SK-N-SH (cell line): Measurements from ENCODE around the gene LIM2. TPM values are rescaled to one million over a fixed set of nuclear protein-coding genes. Genes with fewer than 3 reads are reported as not detected.

Experiments
- CTCF ChIA-PET: fragments of 300-600, 350-600 bp; formaldehyde crosslinking; extraction: SDS; loops from one replicate; lab custom pipeline; 2021; lab: Yijun Ruan, JAX
- POLR2A ChIA-PET: fragments of 350-600 bp; sonication (Branson Sonifier 250); formaldehyde crosslinking; extraction: SDS; loops from one replicate; lab custom pipeline; 2020; ENCODE audit warnings: antibody characterized with exemption, inconsistent platforms; lab: Yijun Ruan, JAX
- DNase-seq: peaks from one replicate; pipeline ENCODE4 v3.0.0; 2012
- H2AFZ ChIP-seq: fragments of 200-600 bp; sonication (generic); 2 replicates; pipeline ENCODE4 v1.8.1; 2016; ENCODE audit warnings: antibody characterized with exemption, mild to moderate bottlenecking, low read depth
- H3F3A ChIP-seq: fragments of 200-600 bp; sonication (generic); replicated peaks from 2 replicates; pipeline ENCODE3; 2016; ENCODE audit warnings: antibody characterized with exemption, mild to moderate bottlenecking; ENCODE audit not compliant: insufficient read depth
- H3K27ac ChIP-seq, 2 experiments: fragments of 200-500 bp in 1 of 2; fragments of 200-600 bp in 1 of 2; sonication (Bioruptor generic) in 1 of 2; sonication (generic), shearing (Covaris generic) in 1 of 2; 2 replicates each; pipeline versions ENCODE4 v1.5.1 to v1.6.1; 2014 to 2016; ENCODE audit warnings: low read depth in 2 of 2, inconsistent platforms in 1 of 2, low read length in 1 of 2, mild to moderate bottlenecking in 1 of 2, mixed read lengths in 1 of 2
- H3K27me3 ChIP-seq: fragments of 200-600 bp; sonication (generic), shearing (Covaris generic); 2 replicates; pipeline ENCODE4 v1.6.1; 2016; ENCODE audit warnings: mixed run types; ENCODE audit not compliant: insufficient read depth
- H3K36me3 ChIP-seq, 2 experiments: fragments of 200-500 bp in 1 of 2; fragments of 200-600 bp in 1 of 2; sonication (Bioruptor generic) in 1 of 2; sonication (generic) in 1 of 2; replicated peaks in 1 of 2; 2 replicates each; pipeline versions ENCODE3 to v1.5.1; 2014 to 2016; ENCODE audit warnings: low read length in 1 of 2, mild to moderate bottlenecking in 1 of 2; ENCODE audit not compliant: insufficient read depth in 2 of 2, control insufficient read depth in 1 of 2
- H3K4me1 ChIP-seq, 2 experiments: fragments of 200-500 bp in 1 of 2; fragments of 200-600 bp in 1 of 2; sonication (Bioruptor generic) in 1 of 2; sonication (generic), shearing (Covaris generic) in 1 of 2; 2 replicates each; pipeline versions ENCODE4 v1.5.1 to v1.6.1; 2014 to 2016; ENCODE audit warnings: low read depth in 1 of 2, low read length in 1 of 2, mixed run types in 1 of 2; ENCODE audit not compliant: insufficient read depth in 2 of 2, control insufficient read depth in 1 of 2
- H3K4me2 ChIP-seq: fragments of 200-600 bp; sonication (generic), shearing (Covaris generic); 2 replicates; pipeline ENCODE4 v1.6.1; 2017; ENCODE audit warnings: mixed run types
- H3K4me3 ChIP-seq, 2 experiments: fragments of 200-500 bp in 1 of 2; fragments of 200-600 bp in 1 of 2; sonication (Bioruptor generic) in 1 of 2; sonication (generic), shearing (Covaris generic) in 1 of 2; 2 replicates each; pipeline versions ENCODE4 v1.5.1 to v1.8.1; 2014 to 2016; ENCODE audit warnings: low read depth in 2 of 2, inconsistent platforms in 1 of 2, low read length in 1 of 2, mild to moderate bottlenecking in 1 of 2, mixed read lengths in 1 of 2, moderate library complexity in 1 of 2
- H3K79me2 ChIP-seq: fragments of 200-600 bp; sonication (generic); 2 replicates; pipeline ENCODE4 v1.8.1; 2017; ENCODE audit warnings: mild to moderate bottlenecking; ENCODE audit not compliant: insufficient read depth
- H3K9ac ChIP-seq: fragments of 200-600 bp; sonication (generic); 2 replicates; pipeline ENCODE4 v1.6.1; 2017; ENCODE audit warnings: mixed run types
- H3K9me2 ChIP-seq: fragments of 200-600 bp; sonication (generic); 2 replicates; pipeline ENCODE4 v1.6.1; 2017; ENCODE audit warnings: mixed run types
- H3K9me3 ChIP-seq: fragments of 200-600 bp; sonication (generic); 2 replicates; pipeline ENCODE4 v1.6.1; 2017; ENCODE audit warnings: mixed run types, mild to moderate bottlenecking, moderate library complexity
- H4K20me1 ChIP-seq: fragments of 200-600 bp; sonication (generic); 2 replicates; pipeline ENCODE4 v1.6.1; 2017; ENCODE audit warnings: mild to moderate bottlenecking, mixed run types; ENCODE audit not compliant: insufficient read depth
- ELF1 ChIP-seq: IDR thresholded peaks from 2 replicates; pipeline ENCODE4 v1.4.0; 2012
- FOSL2 ChIP-seq: IDR thresholded peaks from 2 replicates; pipeline ENCODE4 v1.4.0; 2012; ENCODE audit warnings: low read depth, mild to moderate bottlenecking, moderate library complexity, borderline replicate concordance
- GATA2 ChIP-seq: sonication (generic); formaldehyde crosslinking; IDR thresholded peaks from 2 replicates; pipeline ENCODE4 v1.5.0; 2020; ENCODE audit warnings: mild to moderate bottlenecking, missing genetic modification reagents
- JUND ChIP-seq: IDR thresholded peaks from 2 replicates; pipeline ENCODE4 v1.4.0; 2012
- RAD21 ChIP-seq: IDR thresholded peaks from 2 replicates; pipeline ENCODE4 v1.6.1; 2012; ENCODE audit warnings: mild to moderate bottlenecking, low read length
- RXRA ChIP-seq: IDR thresholded peaks from 2 replicates; pipeline ENCODE4 v1.4.0; 2012; ENCODE audit warnings: low read depth, mild to moderate bottlenecking, borderline replicate concordance
- SIN3A ChIP-seq: IDR thresholded peaks from 2 replicates; pipeline ENCODE4 v1.6.1; 2012; ENCODE audit warnings: low read depth, mild to moderate bottlenecking, low read length, moderate library complexity, borderline replicate concordance
- WGBS: methylation state at CpG from one replicate; pipeline ENCODE4 v1.1.6; 2017; ENCODE audit warnings: low lambda C conversion rate; 5-methylcytosine and 5-hydroxymethylcytosine counted together
- polyA plus RNA-seq, 3 experiments: library from polyadenylated mRNA; depleted of rRNA; stranded (reverse); fragments of >200 nt; gene quantifications; 2 replicates each; pipeline ENCODE4 v1.2.3, GENCODE V29; 2012
- TF ChIP-seq, protein P1 (sequence below): IDR thresholded peaks from 2 replicates; pipeline ENCODE4 v1.6.1; 2012; ENCODE audit warnings: mild to moderate bottlenecking, low read depth, low read length, moderate library complexity
- TF ChIP-seq, protein P2 (sequence below): fragments of 150-350 bp; IDR thresholded peaks from 2 replicates; pipeline ENCODE4 v1.6.1; 2016; ENCODE audit warnings: mild to moderate bottlenecking, low read depth, low read length
- TF ChIP-seq, protein P3 (sequence below): IDR thresholded peaks from 2 replicates; pipeline ENCODE4; 2012

LIM2 gene
- polyA plus RNA-seq, 1 of the 3 experiments (the other 2 are of a cell fraction): not detected

DNA sequence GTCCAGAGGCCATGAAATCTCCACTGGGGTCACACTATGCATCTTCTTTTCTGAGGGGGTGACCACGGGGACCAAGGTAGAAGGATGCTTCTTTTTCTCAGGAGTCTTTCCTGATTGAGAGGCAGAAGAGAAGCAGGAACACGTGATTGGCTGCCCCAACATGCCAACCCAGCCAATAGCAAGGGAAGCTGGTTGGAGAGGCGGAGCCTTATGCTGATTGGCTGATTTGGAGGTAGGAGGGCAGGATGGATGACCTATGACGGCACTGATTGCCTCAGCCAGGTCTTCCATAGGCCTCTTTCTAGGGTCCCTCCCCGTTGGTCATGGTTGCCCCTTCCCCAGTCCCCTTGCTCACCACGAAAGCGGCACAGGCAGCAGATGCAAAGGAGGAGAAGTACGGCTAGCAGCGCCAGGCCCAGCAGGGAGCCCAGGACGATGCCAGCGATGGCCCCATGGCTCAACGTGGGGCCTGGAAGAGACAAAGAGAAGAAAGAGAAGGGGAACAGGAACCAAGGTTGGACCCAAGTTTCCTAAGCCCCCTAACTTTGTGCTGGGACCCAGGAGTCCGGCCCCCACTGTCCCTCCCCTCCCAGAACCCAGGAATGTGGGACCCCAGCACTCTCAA, 53.8 kb downstream of the LIM2 start:
- POLR2A ChIA-PET: interaction anchor here (0.7 kb wide), 1 partner anchor 51 kb away, joined by 5 read pairs; no protein-coding TSS in a partner anchor
- TF ChIP-seq JUND (no peak), ELF1 (no peak), RAD21 (no peak), GATA2 (CRISPR knock-in tag) (no peak), SIN3A (no peak), RXRA (no peak)
- TF ChIP-seq, protein P1, sequence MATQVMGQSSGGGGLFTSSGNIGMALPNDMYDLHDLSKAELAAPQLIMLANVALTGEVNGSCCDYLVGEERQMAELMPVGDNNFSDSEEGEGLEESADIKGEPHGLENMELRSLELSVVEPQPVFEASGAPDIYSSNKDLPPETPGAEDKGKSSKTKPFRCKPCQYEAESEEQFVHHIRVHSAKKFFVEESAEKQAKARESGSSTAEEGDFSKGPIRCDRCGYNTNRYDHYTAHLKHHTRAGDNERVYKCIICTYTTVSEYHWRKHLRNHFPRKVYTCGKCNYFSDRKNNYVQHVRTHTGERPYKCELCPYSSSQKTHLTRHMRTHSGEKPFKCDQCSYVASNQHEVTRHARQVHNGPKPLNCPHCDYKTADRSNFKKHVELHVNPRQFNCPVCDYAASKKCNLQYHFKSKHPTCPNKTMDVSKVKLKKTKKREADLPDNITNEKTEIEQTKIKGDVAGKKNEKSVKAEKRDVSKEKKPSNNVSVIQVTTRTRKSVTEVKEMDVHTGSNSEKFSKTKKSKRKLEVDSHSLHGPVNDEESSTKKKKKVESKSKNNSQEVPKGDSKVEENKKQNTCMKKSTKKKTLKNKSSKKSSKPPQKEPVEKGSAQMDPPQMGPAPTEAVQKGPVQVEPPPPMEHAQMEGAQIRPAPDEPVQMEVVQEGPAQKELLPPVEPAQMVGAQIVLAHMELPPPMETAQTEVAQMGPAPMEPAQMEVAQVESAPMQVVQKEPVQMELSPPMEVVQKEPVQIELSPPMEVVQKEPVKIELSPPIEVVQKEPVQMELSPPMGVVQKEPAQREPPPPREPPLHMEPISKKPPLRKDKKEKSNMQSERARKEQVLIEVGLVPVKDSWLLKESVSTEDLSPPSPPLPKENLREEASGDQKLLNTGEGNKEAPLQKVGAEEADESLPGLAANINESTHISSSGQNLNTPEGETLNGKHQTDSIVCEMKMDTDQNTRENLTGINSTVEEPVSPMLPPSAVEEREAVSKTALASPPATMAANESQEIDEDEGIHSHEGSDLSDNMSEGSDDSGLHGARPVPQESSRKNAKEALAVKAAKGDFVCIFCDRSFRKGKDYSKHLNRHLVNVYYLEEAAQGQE: no peak
- TF ChIP-seq, protein P2, sequence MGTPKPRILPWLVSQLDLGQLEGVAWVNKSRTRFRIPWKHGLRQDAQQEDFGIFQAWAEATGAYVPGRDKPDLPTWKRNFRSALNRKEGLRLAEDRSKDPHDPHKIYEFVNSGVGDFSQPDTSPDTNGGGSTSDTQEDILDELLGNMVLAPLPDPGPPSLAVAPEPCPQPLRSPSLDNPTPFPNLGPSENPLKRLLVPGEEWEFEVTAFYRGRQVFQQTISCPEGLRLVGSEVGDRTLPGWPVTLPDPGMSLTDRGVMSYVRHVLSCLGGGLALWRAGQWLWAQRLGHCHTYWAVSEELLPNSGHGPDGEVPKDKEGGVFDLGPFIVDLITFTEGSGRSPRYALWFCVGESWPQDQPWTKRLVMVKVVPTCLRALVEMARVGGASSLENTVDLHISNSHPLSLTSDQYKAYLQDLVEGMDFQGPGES: no peak
- Histone ChIP-seq H3F3A (no peaks in the 10 kb centered on the region), H3K9me2 (no peaks in the 10 kb centered on the region), H2AFZ (no peak overlapping the region), H3K4me3 (no peak overlapping the region), H3K27ac (no peak overlapping the region), H3K4me2 (no peak overlapping the region), H3K27me3 (no peaks in the 10 kb centered on the region), H3K4me1 (no peaks in the 10 kb centered on the region; a peak in 1 of 4 replicates), H4K20me1 (no peaks in the 10 kb centered on the region), H3K36me3 (no peaks in the 10 kb centered on the region), H3K9me3 (no peaks in the 10 kb centered on the region), H3K9ac (no peak overlapping the region), H3K79me2 (no peaks in the 10 kb centered on the region)
- DNase-seq: peak; percentile 58
- WGBS: 67% methylated on average over 13 of the region's 13 CpGs
- CTCF ChIA-PET: no interaction called here

- TF ChIP-seq, protein P3, sequence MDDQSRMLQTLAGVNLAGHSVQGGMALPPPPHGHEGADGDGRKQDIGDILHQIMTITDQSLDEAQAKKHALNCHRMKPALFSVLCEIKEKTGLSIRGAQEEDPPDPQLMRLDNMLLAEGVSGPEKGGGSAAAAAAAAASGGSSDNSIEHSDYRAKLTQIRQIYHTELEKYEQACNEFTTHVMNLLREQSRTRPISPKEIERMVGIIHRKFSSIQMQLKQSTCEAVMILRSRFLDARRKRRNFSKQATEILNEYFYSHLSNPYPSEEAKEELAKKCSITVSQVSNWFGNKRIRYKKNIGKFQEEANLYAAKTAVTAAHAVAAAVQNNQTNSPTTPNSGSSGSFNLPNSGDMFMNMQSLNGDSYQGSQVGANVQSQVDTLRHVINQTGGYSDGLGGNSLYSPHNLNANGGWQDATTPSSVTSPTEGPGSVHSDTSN: no peak
- TF ChIP-seq FOSL2: no peak
- no peaks in the 10 kb centered on the region for H3K79me2 ChIP-seq
- POLR2A ChIA-PET: no interaction called here
- DNase-seq: no peak
- H3K9me2 ChIP-seq: no peaks in the 10 kb centered on the region
- no peak overlapping the region for H3K4me2 ChIP-seq
- CTCF ChIA-PET: no interaction called here
- H3K4me1 ChIP-seq: no peaks in the 10 kb centered on the region
- H3K4me3 ChIP-seq: no peak overlapping the region
- WGBS: 66% methylated on average over 6 of the region's 6 CpGs
- no peak overlapping the region for H3K9ac ChIP-seq
- no peaks in the 10 kb centered on the region for H3K27me3 ChIP-seq
- H3K9me3 ChIP-seq: no peaks in the 10 kb centered on the region
- H3F3A ChIP-seq: no peaks in the 10 kb centered on the region
- no peaks in the 10 kb centered on the region for H3K36me3 ChIP-seq
- no peaks in the 10 kb centered on the region for H4K20me1 ChIP-seq
- H3K27ac ChIP-seq: no peak overlapping the region
- no peak overlapping the region for H2AFZ ChIP-seq
Measured at GRCh38 chr19:51331716-51332115, 56.1 kb downstream of the LIM2 start.
